H9 (cell line): ENCODE measurements around the gene COL5A2. TPM values are rescaled to one million over a fixed set of nuclear protein-coding genes. Genes with fewer than 3 reads are reported as not detected.

Experiments used
- DNase-seq: peaks from one replicate; pipeline ENCODE4 v3.0.0-alpha.2; 2017
- H2AFZ ChIP-seq: one replicate; pipeline ENCODE4 v1.6.1; 2013; ENCODE audit warnings: mild to moderate bottlenecking, low read length, control low read depth, moderate library complexity
- H2AK5ac ChIP-seq: 2 replicates; pipeline ENCODE4 v1.6.1; 2013; ENCODE audit warnings: low read length, control low read depth, mixed read lengths; ENCODE audit not compliant: insufficient read length
- H2BK120ac ChIP-seq: one replicate; pipeline ENCODE4 v1.6.1; 2013; ENCODE audit warnings: low read depth, mild to moderate bottlenecking, low read length, control low read depth, inconsistent platforms; ENCODE audit not compliant: poor library complexity, severe bottlenecking
- H2BK12ac ChIP-seq: 2 replicates; pipeline ENCODE4 v1.6.1; 2013; ENCODE audit warnings: low read length, control low read depth, mixed read lengths, low read depth; ENCODE audit not compliant: insufficient read length
- H2BK15ac ChIP-seq: 2 replicates; pipeline ENCODE4 v1.6.1; 2013; ENCODE audit warnings: low read depth, low read length, control low read depth
- H2BK20ac ChIP-seq: one replicate; pipeline ENCODE4 v1.6.1; 2013; ENCODE audit warnings: low read depth, mild to moderate bottlenecking, low read length, control low read depth, inconsistent platforms; ENCODE audit not compliant: poor library complexity, severe bottlenecking
- H2BK5ac ChIP-seq: 2 replicates; pipeline ENCODE4 v1.6.1; 2013; ENCODE audit warnings: low read length, control low read depth, mixed read lengths; ENCODE audit not compliant: insufficient read length
- H3K14ac ChIP-seq: 2 replicates; pipeline ENCODE4 v1.6.1; 2013; ENCODE audit warnings: low read length, control low read depth; ENCODE audit not compliant: insufficient read depth
- H3K18ac ChIP-seq: 2 replicates; pipeline ENCODE4 v1.6.1; 2013; ENCODE audit warnings: low read depth, mild to moderate bottlenecking, mixed read lengths, low read length, control low read depth; ENCODE audit not compliant: insufficient read length
- H3K23ac ChIP-seq: 2 replicates; pipeline ENCODE4 v1.6.1; 2013; ENCODE audit warnings: low read length, control low read depth, mixed read lengths, low read depth; ENCODE audit not compliant: insufficient read length
- H3K23me2 ChIP-seq: 2 replicates; pipeline ENCODE4 v1.6.1; 2013; ENCODE audit warnings: low read depth, mild to moderate bottlenecking, mixed read lengths, low read length, control low read depth; ENCODE audit not compliant: insufficient read length, poor library complexity, severe bottlenecking
- H3K27ac ChIP-seq: 2 replicates; pipeline ENCODE4 v1.5.1; 2013; ENCODE audit warnings: low read length, control low read depth, mixed read lengths, low read depth; ENCODE audit not compliant: insufficient read length
- H3K27me3 ChIP-seq: 2 replicates; pipeline ENCODE4 v1.6.1; 2013; ENCODE audit warnings: low read length, control low read depth, inconsistent platforms; ENCODE audit not compliant: insufficient read depth
- H3K4ac ChIP-seq: 2 replicates; pipeline ENCODE4 v1.6.1; 2013; ENCODE audit warnings: low read depth, mild to moderate bottlenecking, control low read depth, inconsistent platforms, low read length, moderate library complexity
- H3K4me1 ChIP-seq: 2 replicates; pipeline ENCODE4 v1.6.1; 2013; ENCODE audit warnings: low read length, control low read depth, inconsistent platforms; ENCODE audit not compliant: insufficient read depth
- H3K4me2 ChIP-seq: 2 replicates; pipeline ENCODE4 v1.6.1; 2013; ENCODE audit warnings: low read length, control low read depth, mixed read lengths; ENCODE audit not compliant: insufficient read length, insufficient read depth
- H3K56ac ChIP-seq: 2 replicates; pipeline ENCODE4 v1.6.1; 2013; ENCODE audit warnings: low read depth, mild to moderate bottlenecking, mixed read lengths, low read length, control low read depth; ENCODE audit not compliant: insufficient read length
- H3K79me1 ChIP-seq: 2 replicates; pipeline ENCODE4 v1.6.1; 2013; ENCODE audit warnings: low read depth, mild to moderate bottlenecking, moderate library complexity, low read length, control low read depth, inconsistent platforms; ENCODE audit not compliant: insufficient read depth, poor library complexity, severe bottlenecking
- H3K79me2 ChIP-seq: 2 replicates; pipeline ENCODE4 v1.6.1; 2013; ENCODE audit warnings: low read length, control low read depth, inconsistent platforms; ENCODE audit not compliant: insufficient read depth
- H3K9ac ChIP-seq: 2 replicates; pipeline ENCODE4 v1.6.1; 2013; ENCODE audit warnings: low read length, control low read depth, mixed read lengths; ENCODE audit not compliant: insufficient read length; ENCODE audit errors: extremely low read depth
- H3K9me3 ChIP-seq: one replicate; pipeline ENCODE4 v1.6.1; 2013; ENCODE audit warnings: low read depth, low read length, inconsistent platforms; ENCODE audit not compliant: control insufficient read depth
- H3T11ph ChIP-seq: one replicate; pipeline ENCODE4 v1.6.1; 2013; ENCODE audit warnings: mild to moderate bottlenecking, low read length, control low read depth, inconsistent platforms
- H4K20me1 ChIP-seq: one replicate; pipeline ENCODE4 v1.6.1; 2013; ENCODE audit not compliant: control insufficient read depth, insufficient read length, insufficient read depth
- H4K5ac ChIP-seq: 2 replicates; pipeline ENCODE4 v1.6.1; 2013; ENCODE audit warnings: low read depth, mild to moderate bottlenecking, mixed read lengths, low read length, control low read depth; ENCODE audit not compliant: insufficient read length
- H4K8ac ChIP-seq: replicated peaks from 2 replicates; pipeline ENCODE4 v1.6.1; 2013; ENCODE audit warnings: low read length, control low read depth, mixed read lengths, low read depth; ENCODE audit not compliant: insufficient read length
- H4K91ac ChIP-seq: 2 replicates; pipeline ENCODE4 v1.6.1; 2013; ENCODE audit warnings: low read depth, mild to moderate bottlenecking, moderate library complexity, mixed read lengths, low read length, control low read depth; ENCODE audit not compliant: insufficient read length
- H3K27ac Mint-ChIP-seq, 3 experiments: 2 replicates in 2 of 3; 3 replicates in 1 of 3; pipeline ENCODE4 v1.8.0; 2020 to 2021; ENCODE audit warnings: mixed read lengths in 3 of 3, mild to moderate bottlenecking in 1 of 3, moderate library complexity in 1 of 3
- H3K27me3 Mint-ChIP-seq: 2 replicates; pipeline ENCODE4 v1.8.0; 2021; ENCODE audit warnings: low read depth, mild to moderate bottlenecking, moderate library complexity, mixed read lengths
- H3K36me3 Mint-ChIP-seq, 3 experiments: 2 replicates in 2 of 3; 3 replicates in 1 of 3; pipeline ENCODE4 v1.8.0; 2020 to 2021; ENCODE audit warnings: low read depth in 3 of 3, mixed read lengths in 3 of 3; ENCODE audit not compliant: insufficient read depth in 1 of 3
- H3K4me1 Mint-ChIP-seq, 2 experiments: 2 replicates each; pipeline ENCODE4 v1.8.0; 2020; ENCODE audit warnings: mixed read lengths in 2 of 2
- H3K4me3 Mint-ChIP-seq, 2 experiments: 2 replicates in 1 of 2; 3 replicates in 1 of 2; pipeline ENCODE4 v1.8.0; 2020 to 2021; ENCODE audit warnings: mild to moderate bottlenecking in 2 of 2, mixed read lengths in 2 of 2, moderate library complexity in 1 of 2
- H3K9me3 Mint-ChIP-seq, 2 experiments: 2 replicates in 1 of 2; 3 replicates in 1 of 2; pipeline ENCODE4 v1.8.0; 2020; ENCODE audit warnings: mild to moderate bottlenecking in 2 of 2, mixed read lengths in 2 of 2, moderate library complexity in 1 of 2
- CTCF ChIP-seq: fragments of 200-600 bp; sonication (generic); conservative IDR thresholded peaks from 3 replicates; pipeline ENCODE4 v1.8.0; 2021; ENCODE audit warnings: antibody characterized with exemption, mild to moderate bottlenecking
- WGBS: extraction: QIAGEN DNeasy Blood & Tissue Kit; methylation state at CpG from one replicate; pipeline ENCODE4 v1.1.7; 2013; ENCODE audit warnings: missing lambda C conversion rate, low lambda C conversion rate, mixed read lengths; ENCODE audit not compliant: insufficient read length; ENCODE audit errors: extremely low coverage; 5-methylcytosine and 5-hydroxymethylcytosine counted together
- total RNA-seq: library from RNA; stranded (reverse); gene quantifications from 2 replicates; pipeline ENCODE4 v1.2.1, GENCODE V29; 2021

Gene COL5A2
- total RNA-seq, 1 experiment from 2014 or later, result 10.5 TPM

- H2AK5ac ChIP-seq, result no peak overlapping the region
- Mint-ChIP-seq H3K9me3 (peaks cover 3 to 9% of the 10 kb centered on the region in 2 experiments; a peak in 3 of 5 replicates), H3K27ac (no peak overlapping the region), H3K36me3 (peaks cover 0 to 4% (median 3%) of the 10 kb centered on the region in 3 experiments; a peak in 1 of 7 replicates), H3K4me1 (peaks cover 3 to 4% of the 10 kb centered on the region in 2 experiments; a peak in 3 of 4 replicates), H3K4me3 (no peak overlapping the region), H3K27me3 (no peaks in the 10 kb centered on the region)
- no peak for TF ChIP-seq CTCF
- no peaks in the 10 kb centered on the region for H3K79me1 ChIP-seq
- DNase-seq, result no peak
- no peaks in the 10 kb centered on the region for H3K9me3 ChIP-seq
- no peak overlapping the region for H2BK15ac ChIP-seq
- no peak overlapping the region for H2BK120ac ChIP-seq
- no peak overlapping the region for H3K9ac ChIP-seq
- H4K20me1 ChIP-seq, result no peaks in the 10 kb centered on the region
- H4K5ac ChIP-seq, result no peak overlapping the region
- no peak overlapping the region for H3K18ac ChIP-seq
- no peaks in the 10 kb centered on the region for H3K23me2 ChIP-seq
- WGBS, result no CpG with 5 or more reads among the region's 1 CpG
- H3K56ac ChIP-seq, result no peak overlapping the region
- H2BK12ac ChIP-seq, result no peak overlapping the region
- no peak overlapping the region for H2AFZ ChIP-seq
- no peak overlapping the region for H3K23ac ChIP-seq
- H4K8ac ChIP-seq, result no peak overlapping the region
- no peak overlapping the region for H4K91ac ChIP-seq
- no peak overlapping the region for H3K4ac ChIP-seq
- no peak overlapping the region for H3K4me2 ChIP-seq
- no peaks in the 10 kb centered on the region for H3K4me1 ChIP-seq
- no peak overlapping the region for H2BK5ac ChIP-seq
- H3K14ac ChIP-seq, result no peak overlapping the region
- no peak overlapping the region for H3T11ph ChIP-seq
- no peak overlapping the region for H2BK20ac ChIP-seq
- no peaks in the 10 kb centered on the region for H3K79me2 ChIP-seq
- no peak overlapping the region for H3K27ac ChIP-seq
- no peaks in the 10 kb centered on the region for H3K27me3 ChIP-seq
These were observed 13.2 kb upstream of the COL5A2 start for GRCh38 chr2:189192766-189193165.
